Measurements from ENCODE around the gene RNF180.

Gene RNF180

DNA sequence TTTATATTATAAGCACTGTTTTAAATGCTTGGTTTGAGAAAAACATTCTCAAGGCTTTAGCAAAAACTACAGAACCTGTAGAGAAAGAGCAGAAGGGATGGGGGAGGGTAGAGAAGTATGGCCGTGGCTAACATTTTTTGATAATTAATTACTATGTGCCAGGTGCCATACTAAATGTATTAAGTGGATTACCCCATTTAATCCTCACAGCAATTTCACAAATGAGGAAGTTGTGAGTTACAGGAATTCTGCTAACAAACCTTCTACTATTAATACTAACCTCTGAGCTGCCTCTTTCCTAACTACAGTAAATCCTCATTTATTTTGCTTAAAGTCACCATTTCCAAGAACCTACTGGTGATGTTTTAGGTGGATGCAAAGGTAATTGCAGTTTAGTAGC lies 157.9 kb downstream of the RNF180 start:
- TF ChIP-seq, protein P1, sequence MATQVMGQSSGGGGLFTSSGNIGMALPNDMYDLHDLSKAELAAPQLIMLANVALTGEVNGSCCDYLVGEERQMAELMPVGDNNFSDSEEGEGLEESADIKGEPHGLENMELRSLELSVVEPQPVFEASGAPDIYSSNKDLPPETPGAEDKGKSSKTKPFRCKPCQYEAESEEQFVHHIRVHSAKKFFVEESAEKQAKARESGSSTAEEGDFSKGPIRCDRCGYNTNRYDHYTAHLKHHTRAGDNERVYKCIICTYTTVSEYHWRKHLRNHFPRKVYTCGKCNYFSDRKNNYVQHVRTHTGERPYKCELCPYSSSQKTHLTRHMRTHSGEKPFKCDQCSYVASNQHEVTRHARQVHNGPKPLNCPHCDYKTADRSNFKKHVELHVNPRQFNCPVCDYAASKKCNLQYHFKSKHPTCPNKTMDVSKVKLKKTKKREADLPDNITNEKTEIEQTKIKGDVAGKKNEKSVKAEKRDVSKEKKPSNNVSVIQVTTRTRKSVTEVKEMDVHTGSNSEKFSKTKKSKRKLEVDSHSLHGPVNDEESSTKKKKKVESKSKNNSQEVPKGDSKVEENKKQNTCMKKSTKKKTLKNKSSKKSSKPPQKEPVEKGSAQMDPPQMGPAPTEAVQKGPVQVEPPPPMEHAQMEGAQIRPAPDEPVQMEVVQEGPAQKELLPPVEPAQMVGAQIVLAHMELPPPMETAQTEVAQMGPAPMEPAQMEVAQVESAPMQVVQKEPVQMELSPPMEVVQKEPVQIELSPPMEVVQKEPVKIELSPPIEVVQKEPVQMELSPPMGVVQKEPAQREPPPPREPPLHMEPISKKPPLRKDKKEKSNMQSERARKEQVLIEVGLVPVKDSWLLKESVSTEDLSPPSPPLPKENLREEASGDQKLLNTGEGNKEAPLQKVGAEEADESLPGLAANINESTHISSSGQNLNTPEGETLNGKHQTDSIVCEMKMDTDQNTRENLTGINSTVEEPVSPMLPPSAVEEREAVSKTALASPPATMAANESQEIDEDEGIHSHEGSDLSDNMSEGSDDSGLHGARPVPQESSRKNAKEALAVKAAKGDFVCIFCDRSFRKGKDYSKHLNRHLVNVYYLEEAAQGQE (IDR thresholded peaks at IDR 0.05; ENCODE audit: insufficient read depth in 1 of 2, low read depth in 2 of 2, low read length in 2 of 2): no peak
- TF ChIP-seq FOXP2 (optimal IDR thresholded peaks at IDR 0.05; ENCODE audit: borderline replicate concordance, extremely low read depth, extremely low read length, insufficient read depth) (no peak), SIN3A (IDR thresholded peaks at IDR 0.05; ENCODE audit: borderline replicate concordance, insufficient read depth, low read length) (no peak), POLR2AphosphoS5 (IDR thresholded peaks at IDR 0.05; ENCODE audit: low read depth, low read length) (no peak), TAF1 (IDR thresholded peaks at IDR 0.05; ENCODE audit: borderline replicate concordance, insufficient read depth, low read length) (no peak)

DNA sequence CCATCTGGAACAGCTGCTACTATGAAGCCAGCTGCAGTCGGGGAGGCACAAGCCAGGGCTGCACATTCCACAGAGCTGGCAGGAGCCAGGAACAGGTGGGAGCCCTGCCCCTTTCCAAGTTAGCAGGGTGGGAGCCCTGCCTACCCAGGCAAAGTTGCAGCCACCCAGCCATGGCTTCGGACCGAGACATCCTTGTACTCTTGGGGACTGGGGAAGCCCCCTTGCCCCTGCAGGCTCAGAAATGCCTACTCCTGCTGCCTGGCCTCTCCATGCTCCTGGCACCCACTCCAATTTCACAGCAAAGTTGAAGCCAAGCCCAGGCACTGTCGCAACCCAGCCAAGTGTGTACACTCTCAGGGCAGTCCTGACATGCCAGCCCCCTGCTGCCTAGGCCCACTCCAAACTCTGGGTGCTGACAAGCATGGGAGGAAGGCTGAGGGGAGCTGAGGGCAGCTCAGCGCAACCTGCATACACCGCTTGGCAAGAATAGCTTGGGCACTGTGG lies 165.1 kb downstream of the RNF180 start:
- TF ChIP-seq FOXP2 (optimal IDR thresholded peaks at IDR 0.05; ENCODE audit: borderline replicate concordance, extremely low read depth, extremely low read length, insufficient read depth): no peak
- TF ChIP-seq, protein P1 (IDR thresholded peaks at IDR 0.05; ENCODE audit: insufficient read depth in 1 of 2, low read depth in 2 of 2, low read length in 2 of 2): no peak
- no peak for TF ChIP-seq SIN3A (IDR thresholded peaks at IDR 0.05; ENCODE audit: borderline replicate concordance, insufficient read depth, low read length)
- TF ChIP-seq POLR2AphosphoS5 (IDR thresholded peaks at IDR 0.05; ENCODE audit: low read depth, low read length): no peak
- TF ChIP-seq TAF1 (IDR thresholded peaks at IDR 0.05; ENCODE audit: borderline replicate concordance, insufficient read depth, low read length): no peak

DNA sequence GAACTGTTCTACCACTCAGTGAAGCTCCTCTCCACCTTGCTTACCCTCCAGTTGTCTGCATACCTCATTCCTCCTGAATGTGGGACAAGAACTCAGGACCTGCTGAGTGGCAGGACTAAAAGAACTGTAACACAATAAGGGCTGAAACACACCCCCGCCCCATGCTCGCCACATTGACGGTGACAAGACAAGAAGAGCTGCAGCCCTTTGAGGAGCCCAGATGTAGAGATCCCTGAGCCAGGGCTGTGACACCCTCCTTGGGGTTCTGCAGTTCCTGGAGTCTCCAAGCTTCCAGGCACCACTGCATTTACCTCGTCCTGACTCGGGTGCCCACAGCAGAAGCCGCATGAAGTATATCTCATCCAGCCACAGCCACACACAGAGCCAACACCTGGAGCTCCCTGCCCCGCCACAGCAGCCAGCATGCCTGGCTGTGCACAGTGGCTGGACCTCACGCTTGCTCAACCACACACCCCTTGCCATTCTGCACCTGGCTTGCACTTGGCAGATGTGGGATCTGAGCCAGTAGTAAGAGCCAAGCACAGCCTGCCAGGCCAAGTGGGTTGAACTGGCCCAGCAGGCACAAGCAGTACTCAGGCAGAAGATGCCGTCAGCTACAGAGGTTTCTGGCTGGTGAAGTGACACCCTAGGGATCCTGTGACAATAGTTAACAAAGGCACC lies 166.1 kb downstream of the RNF180 start:
- TF ChIP-seq TAF1 (IDR thresholded peaks at IDR 0.05; ENCODE audit: borderline replicate concordance, insufficient read depth, low read length) (no peak), SIN3A (IDR thresholded peaks at IDR 0.05; ENCODE audit: borderline replicate concordance, insufficient read depth, low read length) (no peak), FOXP2 (optimal IDR thresholded peaks at IDR 0.05; ENCODE audit: borderline replicate concordance, extremely low read depth, extremely low read length, insufficient read depth) (no peak), POLR2AphosphoS5 (IDR thresholded peaks at IDR 0.05; ENCODE audit: low read depth, low read length) (no peak)
- TF ChIP-seq, protein P1 (IDR thresholded peaks at IDR 0.05; ENCODE audit: insufficient read depth in 1 of 2, low read depth in 2 of 2, low read length in 2 of 2): no peak

DNA sequence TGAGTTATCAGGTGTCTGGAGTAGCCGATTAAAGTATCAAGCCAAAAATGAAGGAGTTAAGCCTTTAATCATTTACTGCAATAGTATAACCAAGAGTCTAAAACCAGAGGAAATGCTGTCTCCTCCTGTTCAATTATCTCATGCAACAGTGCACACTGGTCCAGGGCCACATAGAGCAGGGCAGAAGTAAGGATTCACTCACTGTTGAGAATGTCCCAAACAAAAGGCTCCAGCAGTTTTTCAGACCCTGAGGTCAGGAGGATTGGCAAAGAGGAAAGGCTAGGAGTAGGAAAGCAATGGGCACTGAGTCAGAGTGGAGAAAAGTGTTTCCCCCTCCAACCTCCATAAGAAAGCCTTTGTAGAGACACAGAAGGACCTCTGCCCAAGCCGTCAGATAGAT lies 168.2 kb downstream of the RNF180 start:
- TF ChIP-seq TAF1 (IDR thresholded peaks at IDR 0.05; ENCODE audit: borderline replicate concordance, insufficient read depth, low read length) (no peak), POLR2AphosphoS5 (IDR thresholded peaks at IDR 0.05; ENCODE audit: low read depth, low read length) (no peak), FOXP2 (optimal IDR thresholded peaks at IDR 0.05; ENCODE audit: borderline replicate concordance, extremely low read depth, extremely low read length, insufficient read depth) (no peak), SIN3A (IDR thresholded peaks at IDR 0.05; ENCODE audit: borderline replicate concordance, insufficient read depth, low read length) (no peak)
- TF ChIP-seq, protein P1 (IDR thresholded peaks at IDR 0.05; ENCODE audit: insufficient read depth in 1 of 2, low read depth in 2 of 2, low read length in 2 of 2): no peak
